Mucosa of descending colon (tissue), 3 donors: ENCODE results near the gene AHRR. TPM values are rescaled to one million over a fixed set of nuclear protein-coding genes. Genes with fewer than 3 reads are reported as not detected.

Experiments
- ATAC-seq: fragments of 200-7000 bp; cut with Tn5 transposase; one replicate; pipeline ENCODE4 v1.9.1; 2020; ENCODE audit warnings: mild to moderate bottlenecking, moderate library complexity
- DNase-seq, 3 donors: peaks; one replicate each; pipeline ENCODE4 v3.0.0-alpha.2; 2020
- H3K36me3 ChIP-seq: fragments of 200-600 bp; one replicate; pipeline ENCODE4 v1.8.0; 2021; ENCODE audit warnings: low read depth, mild to moderate bottlenecking
- H3K4me1 ChIP-seq: fragments of 200-600 bp; one replicate; pipeline ENCODE4 v1.8.0; 2021; ENCODE audit warnings: low read depth, mild to moderate bottlenecking
- H3K4me3 ChIP-seq: fragments of 200-600 bp; one replicate; pipeline ENCODE4 v1.8.0; 2021; ENCODE audit warnings: mild to moderate bottlenecking
- H3K9me3 ChIP-seq: fragments of 200-600 bp; one replicate; pipeline ENCODE4 v1.8.0; 2021; ENCODE audit warnings: mild to moderate bottlenecking
- intact Hi-C, 2 donors: fragments of 100-400 bp; cut with DNase I in 1 of 2; cut with micrococcal nuclease in 1 of 2; formaldehyde crosslinking; loops; one replicate each; pipeline versions ENCODE4 v1.11.0 to v1.11.1; 2022; cut with DNase I, micrococcal nuclease
- total RNA-seq, 3 donors: library from RNA; stranded (reverse); fragmentation: NEBNext Ultra II Directional in 2 of 3; extraction: Animal tissue kit (Norgen Biotek cat#: 25700) in 2 of 3; gene quantifications; one replicate each; pipeline versions ENCODE4 v1.2.1 to v1.2.4, GENCODE V29; 2021 to 2023
- TF ChIP-seq, protein P1 (sequence below): fragments of 200-600 bp; IDR thresholded peaks from one replicate; pipeline ENCODE4 v1.8.0; 2022; ENCODE audit warnings: antibody characterized with exemption, mild to moderate bottlenecking
- donor health status: DM: no; HTN: no; CAD: no; lungs with moderate emphysema.
- donor health status: DM: no; HTN: no; CAD: no.
- donor health status: DM: no; HTN: yes; CAD: no.

Gene AHRR
- total RNA-seq, 3 donors from 2014 or later, result 2.0 to 3.2 (median 2.3) TPM

DNA sequence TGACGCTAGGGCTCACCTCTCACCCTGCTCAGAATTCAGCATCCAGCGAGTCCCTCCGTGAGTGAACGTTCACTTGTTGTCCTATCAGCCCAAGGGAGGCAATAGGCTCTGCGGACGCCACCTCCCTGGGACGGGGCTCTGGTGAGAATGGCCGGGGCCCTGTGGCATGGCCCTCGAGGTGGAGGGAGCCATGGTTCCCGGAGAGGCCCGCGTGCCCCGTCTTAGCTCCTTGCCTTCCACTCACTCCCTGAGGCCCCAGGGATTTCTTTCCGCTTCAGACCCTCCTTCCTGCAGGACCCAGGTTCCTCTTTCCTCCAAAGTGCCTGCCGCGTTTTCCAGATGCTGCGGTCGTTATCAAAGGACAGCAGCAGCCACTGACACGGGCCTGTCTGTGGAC lies 142.9 kb downstream of the AHRR start:
- DNase-seq, result peak in 2 of 3 donors; percentile 18 to 48
- H3K36me3 ChIP-seq, result peaks cover 18% of the 10 kb centered on the region
- H3K4me1 ChIP-seq, result no peaks in the 10 kb centered on the region
- ATAC-seq, result no peak
- intact Hi-C loops, result no loop called here
- TF ChIP-seq, protein P1, sequence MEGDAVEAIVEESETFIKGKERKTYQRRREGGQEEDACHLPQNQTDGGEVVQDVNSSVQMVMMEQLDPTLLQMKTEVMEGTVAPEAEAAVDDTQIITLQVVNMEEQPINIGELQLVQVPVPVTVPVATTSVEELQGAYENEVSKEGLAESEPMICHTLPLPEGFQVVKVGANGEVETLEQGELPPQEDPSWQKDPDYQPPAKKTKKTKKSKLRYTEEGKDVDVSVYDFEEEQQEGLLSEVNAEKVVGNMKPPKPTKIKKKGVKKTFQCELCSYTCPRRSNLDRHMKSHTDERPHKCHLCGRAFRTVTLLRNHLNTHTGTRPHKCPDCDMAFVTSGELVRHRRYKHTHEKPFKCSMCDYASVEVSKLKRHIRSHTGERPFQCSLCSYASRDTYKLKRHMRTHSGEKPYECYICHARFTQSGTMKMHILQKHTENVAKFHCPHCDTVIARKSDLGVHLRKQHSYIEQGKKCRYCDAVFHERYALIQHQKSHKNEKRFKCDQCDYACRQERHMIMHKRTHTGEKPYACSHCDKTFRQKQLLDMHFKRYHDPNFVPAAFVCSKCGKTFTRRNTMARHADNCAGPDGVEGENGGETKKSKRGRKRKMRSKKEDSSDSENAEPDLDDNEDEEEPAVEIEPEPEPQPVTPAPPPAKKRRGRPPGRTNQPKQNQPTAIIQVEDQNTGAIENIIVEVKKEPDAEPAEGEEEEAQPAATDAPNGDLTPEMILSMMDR, result no peak
- no peak overlapping the region for H3K4me3 ChIP-seq
- no peaks in the 10 kb centered on the region for H3K9me3 ChIP-seq

- Histone ChIP-seq H3K9me3 (no peaks in the 10 kb centered on the region), H3K4me3 (no peak overlapping the region), H3K36me3 (peaks cover 18% of the 10 kb centered on the region), H3K4me1 (no peaks in the 10 kb centered on the region)
- intact Hi-C loops, result no loop called here
- DNase-seq (peak in 2 of 3 donors; percentile 28 to 52), ATAC-seq (no peak)
- TF ChIP-seq, protein P1, result no peak
These were observed 143.5 kb downstream of the AHRR start for GRCh38 chr5:464843-465590.

DNA sequence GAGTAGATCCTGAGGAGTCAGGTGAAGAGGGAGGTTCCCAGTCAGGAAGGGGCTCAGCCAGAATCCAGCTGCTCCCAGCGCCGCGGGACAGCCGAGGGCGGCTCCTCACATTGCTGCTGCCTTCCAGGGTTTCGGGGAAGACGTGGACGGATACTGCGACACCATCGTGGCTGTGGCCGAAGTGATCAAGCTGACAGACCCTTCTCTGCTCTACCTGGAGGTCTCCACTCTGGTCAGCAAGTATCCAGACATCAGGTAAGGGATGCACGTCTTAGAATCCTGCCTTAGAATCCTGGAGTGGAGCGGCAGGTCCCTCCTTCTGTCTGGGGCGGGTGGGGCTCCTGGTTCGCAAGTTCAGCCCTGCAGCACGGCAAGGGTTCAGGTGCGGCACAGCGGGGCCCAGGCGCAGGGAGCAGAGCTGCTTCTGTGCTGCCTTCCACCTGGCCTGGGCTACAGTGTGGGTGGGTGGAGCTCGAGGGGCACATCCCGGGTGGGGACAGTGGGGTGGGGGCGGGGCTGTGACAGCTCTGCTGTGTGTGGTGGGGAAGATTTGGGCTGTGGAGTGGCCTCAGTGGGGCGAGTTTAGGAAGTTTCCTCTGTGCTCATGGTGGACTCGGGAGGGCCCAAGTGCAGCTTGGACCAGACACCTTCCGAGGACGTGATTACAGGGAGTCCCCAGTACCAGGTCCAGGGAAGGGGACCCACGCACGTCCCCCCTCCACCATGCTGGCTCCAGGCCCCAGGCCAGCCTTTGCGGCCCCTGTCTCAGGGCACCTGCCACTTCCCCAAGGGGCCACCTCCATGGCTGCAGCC lies 144.3 kb downstream of the AHRR start:
- DNase-seq (peak in 2 of 3 donors; percentile 12 to 47), ATAC-seq (no peak)
- intact Hi-C loops, result no loop called here
- Histone ChIP-seq H3K36me3 (peaks cover 18% of the 10 kb centered on the region), H3K9me3 (no peaks in the 10 kb centered on the region), H3K4me1 (peaks cover 2% of the 10 kb centered on the region), H3K4me3 (no peak overlapping the region)
- TF ChIP-seq, protein P1, result no peak

DNA sequence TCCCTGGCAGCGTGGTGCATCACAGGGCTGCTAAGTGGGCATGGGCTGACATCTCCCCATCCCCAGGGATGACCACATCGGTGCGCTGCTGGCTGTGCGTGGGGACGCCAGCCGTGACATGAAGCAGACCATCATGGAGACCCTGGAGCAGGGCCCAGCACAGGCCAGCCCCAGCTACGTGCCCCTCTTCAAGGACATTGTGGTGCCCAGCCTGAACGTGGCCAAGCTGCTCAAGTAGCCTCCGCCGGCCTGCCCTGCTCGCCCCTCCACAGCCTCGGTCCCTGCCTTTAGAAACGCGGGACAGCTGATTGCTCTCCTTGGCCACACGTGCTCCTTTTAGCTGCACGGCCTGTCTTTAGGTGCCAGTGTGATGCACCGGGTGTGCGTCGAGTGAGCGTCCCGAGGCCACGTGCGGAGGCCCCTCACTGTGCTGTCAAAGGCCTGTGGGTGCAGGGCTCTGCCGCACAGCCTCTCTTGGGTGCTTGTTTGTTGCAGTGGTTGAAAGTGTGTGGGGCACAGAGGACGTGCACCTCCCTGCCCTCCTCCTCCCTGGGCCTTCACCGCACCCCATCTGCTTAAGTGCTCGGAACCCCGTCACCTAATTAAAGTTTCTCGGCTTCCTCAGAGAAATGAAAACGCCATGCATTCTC lies 145.3 kb downstream of the AHRR start:
- intact Hi-C loops, result no loop called here
- ATAC-seq (no peak), DNase-seq (peak in 1 of 3 donors; percentile 21)
- TF ChIP-seq, protein P1, result no peak
- peaks cover 18% of the 10 kb centered on the region for H3K36me3 ChIP-seq
- H3K4me1 ChIP-seq, result peaks cover 10% of the 10 kb centered on the region
- no peak overlapping the region for H3K4me3 ChIP-seq
- no peaks in the 10 kb centered on the region for H3K9me3 ChIP-seq

- no peak for ATAC-seq
- intact Hi-C loops, result no loop called here
- no peaks in the 10 kb centered on the region for H3K9me3 ChIP-seq
- TF ChIP-seq, protein P1, result no peak
- peak in 2 of 3 donors; percentile 19 to 38 for DNase-seq
- peaks cover 16% of the 10 kb centered on the region for H3K4me1 ChIP-seq
- H3K4me3 ChIP-seq, result no peak overlapping the region
- H3K36me3 ChIP-seq, result peaks cover 7% of the 10 kb centered on the region
These were observed 146.9 kb downstream of the AHRR start for GRCh38 chr5:468401-468800.
